ENCODE data around the gene AKR1D1.

GRCh38 chr7:138115047-138115446, 38.8 kb downstream of the AKR1D1 start:
- TF ChIP-seq, protein P1, sequence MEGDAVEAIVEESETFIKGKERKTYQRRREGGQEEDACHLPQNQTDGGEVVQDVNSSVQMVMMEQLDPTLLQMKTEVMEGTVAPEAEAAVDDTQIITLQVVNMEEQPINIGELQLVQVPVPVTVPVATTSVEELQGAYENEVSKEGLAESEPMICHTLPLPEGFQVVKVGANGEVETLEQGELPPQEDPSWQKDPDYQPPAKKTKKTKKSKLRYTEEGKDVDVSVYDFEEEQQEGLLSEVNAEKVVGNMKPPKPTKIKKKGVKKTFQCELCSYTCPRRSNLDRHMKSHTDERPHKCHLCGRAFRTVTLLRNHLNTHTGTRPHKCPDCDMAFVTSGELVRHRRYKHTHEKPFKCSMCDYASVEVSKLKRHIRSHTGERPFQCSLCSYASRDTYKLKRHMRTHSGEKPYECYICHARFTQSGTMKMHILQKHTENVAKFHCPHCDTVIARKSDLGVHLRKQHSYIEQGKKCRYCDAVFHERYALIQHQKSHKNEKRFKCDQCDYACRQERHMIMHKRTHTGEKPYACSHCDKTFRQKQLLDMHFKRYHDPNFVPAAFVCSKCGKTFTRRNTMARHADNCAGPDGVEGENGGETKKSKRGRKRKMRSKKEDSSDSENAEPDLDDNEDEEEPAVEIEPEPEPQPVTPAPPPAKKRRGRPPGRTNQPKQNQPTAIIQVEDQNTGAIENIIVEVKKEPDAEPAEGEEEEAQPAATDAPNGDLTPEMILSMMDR (IDR thresholded peaks at IDR 0.05; ENCODE audit: low read length) = no peak
- no peak for TF ChIP-seq EZH2phosphoT487 (IDR thresholded peaks at IDR 0.05; ENCODE audit: low read length)
